Ascending aorta (tissue), 2 donors: ENCODE measurements around the gene ADAMTS17. TPM values are rescaled to one million over a fixed set of nuclear protein-coding genes. Genes with fewer than 3 reads are reported as not detected.

ENCODE experiments used
- DNase-seq, 2 donors: peaks; one replicate each; pipeline ENCODE4 v3.0.0-alpha.2; 2019; ENCODE audit warnings: low spot score in 2 of 2
- H3K27ac ChIP-seq, 2 donors: fragments of 200-600 bp; sonication (generic); one replicate each; pipeline ENCODE4 v1.5.1; 2016 to 2017; ENCODE audit warnings: mild to moderate bottlenecking in 1 of 2
- H3K27me3 ChIP-seq: fragments of 200-600 bp; sonication (generic); one replicate; pipeline ENCODE4 v1.5.1; 2017
- H3K36me3 ChIP-seq, 2 donors: fragments of 200-600 bp; sonication (generic); one replicate each; pipeline ENCODE4 v1.5.1; 2016
- H3K4me1 ChIP-seq, 2 donors: fragments of 200-600 bp; sonication (generic); one replicate each; pipeline ENCODE4 v1.5.1; 2016 to 2017; ENCODE audit warnings: mild to moderate bottlenecking in 1 of 2
- H3K4me3 ChIP-seq, 2 donors: fragments of 200-600 bp; sonication (generic); one replicate each; pipeline ENCODE4 v1.5.1; 2016 to 2017; ENCODE audit warnings: mild to moderate bottlenecking in 1 of 2
- H3K9me3 ChIP-seq, 2 donors: fragments of 200-600 bp; sonication (generic); one replicate each; pipeline ENCODE4 v1.5.1; 2016
- CTCF ChIP-seq, 3 experiments: fragments of 200-600 bp in 2 of 3; fragments of 450-650 bp in 1 of 3; sonication (generic) in 2 of 3; IDR thresholded peaks; one replicate each; pipeline ENCODE4 v1.5.1; 2016 to 2019; ENCODE audit warnings: antibody characterized with exemption in 3 of 3, mild to moderate bottlenecking in 1 of 3, moderate library complexity in 1 of 3
- intact Hi-C: fragments of 100-400 bp; cut with DNase I; formaldehyde crosslinking; loops from one replicate; pipeline ENCODE4 v1.15.1; 2023
- total RNA-seq: library from RNA; depleted of rRNA; stranded (reverse); fragments of >200 nt; gene quantifications from one replicate; pipeline ENCODE4 v1.1.0, GENCODE V29; 2016

ADAMTS17 gene
- total RNA-seq, 1 donor from 2014 or later, result 2.8 TPM

- Histone ChIP-seq H3K4me3 (no peak overlapping the region), H3K36me3 (no peaks in the 10 kb centered on the region), H3K4me1 (peaks cover 0 to 6% of the 10 kb centered on the region in 2 donors), H3K27me3 (no peaks in the 10 kb centered on the region), H3K27ac (peak overlapping the region; percentile 15 to 45), H3K9me3 (peaks cover 4 to 12% of the 10 kb centered on the region in 2 donors)
- intact Hi-C loops, result no loop called here
- no peak for TF ChIP-seq CTCF (IDR thresholded peaks at IDR 0.05)
- DNase-seq, result no peak
These were observed 166.2 kb downstream of the ADAMTS17 start for GRCh38 chr15:100175406-100176114.

- Histone ChIP-seq H3K36me3 (no peaks in the 10 kb centered on the region), H3K4me1 (peaks cover 0 to 6% of the 10 kb centered on the region in 2 donors), H3K9me3 (peaks cover 4 to 12% of the 10 kb centered on the region in 2 donors), H3K4me3 (no peak overlapping the region), H3K27ac (peak overlapping the region; percentile 15 to 45), H3K27me3 (no peaks in the 10 kb centered on the region)
- TF ChIP-seq CTCF (IDR thresholded peaks at IDR 0.05), result no peak
- intact Hi-C loops, result no loop called here
- DNase-seq, result no peak
These were observed 166.9 kb downstream of the ADAMTS17 start for GRCh38 chr15:100174904-100175275.

- no peak for DNase-seq
- H3K27me3 ChIP-seq, result no peaks in the 10 kb centered on the region
These were observed 167.4 kb downstream of the ADAMTS17 start for GRCh38 chr15:100174159-100174903.

GRCh38 chr15:100172356-100173024 lies 169.3 kb downstream of the ADAMTS17 start:
- Histone ChIP-seq H3K9me3 (peaks cover 4 to 12% of the 10 kb centered on the region in 2 donors), H3K36me3 (no peaks in the 10 kb centered on the region), H3K27ac (no peak overlapping the region), H3K4me3 (no peak overlapping the region), H3K27me3 (no peaks in the 10 kb centered on the region), H3K4me1 (peaks cover 0 to 12% of the 10 kb centered on the region in 2 donors)
- TF ChIP-seq CTCF (IDR thresholded peaks at IDR 0.05), result no peak
- intact Hi-C loops, result no loop called here
- no peak for DNase-seq

More at GRCh38 chr15:100174159-100174903, 167.4 kb downstream of the ADAMTS17 start:
- no peak overlapping the region for H3K4me3 ChIP-seq
- intact Hi-C loops, result no loop called here
- H3K4me1 ChIP-seq, result peaks cover 0 to 6% of the 10 kb centered on the region in 2 donors
- peak overlapping the region; percentile 55 to 62 for H3K27ac ChIP-seq
- peaks cover 4 to 12% of the 10 kb centered on the region in 2 donors for H3K9me3 ChIP-seq
- TF ChIP-seq CTCF (IDR thresholded peaks at IDR 0.05), result no peak
- no peaks in the 10 kb centered on the region for H3K36me3 ChIP-seq

- H3K27ac ChIP-seq, result no peak overlapping the region
- no peak for DNase-seq
- H3K4me3 ChIP-seq, result no peak overlapping the region
- H3K4me1 ChIP-seq, result peaks cover 0 to 15% of the 10 kb centered on the region in 2 donors
- intact Hi-C loops, result no loop called here
- H3K27me3 ChIP-seq, result no peaks in the 10 kb centered on the region
- TF ChIP-seq CTCF (IDR thresholded peaks at IDR 0.05), result no peak
- peaks cover 4 to 12% of the 10 kb centered on the region in 2 donors for H3K9me3 ChIP-seq
- no peaks in the 10 kb centered on the region for H3K36me3 ChIP-seq
These were observed 170.4 kb downstream of the ADAMTS17 start for GRCh38 chr15:100171411-100171810.
